HL-60 (cell line): ENCODE measurements around the gene HOXD3.

Source experiments
- CTCF ChIP-seq: IDR thresholded peaks from one replicate; pipeline ENCODE4 v1.5.1; 2011; ENCODE audit warnings: low read length, control low read depth, inconsistent platforms; ENCODE audit not compliant: insufficient read depth
- GABPA ChIP-seq: IDR thresholded peaks from 2 replicates; pipeline ENCODE4 v1.6.1; 2012; ENCODE audit warnings: low read depth
- POLR2AphosphoS5 ChIP-seq: IDR thresholded peaks from 2 replicates; pipeline ENCODE4 v1.6.1; 2012; ENCODE audit warnings: low read depth
- REST ChIP-seq: IDR thresholded peaks from 2 replicates; pipeline ENCODE4 v1.6.1; 2012; ENCODE audit warnings: low read depth; ENCODE audit not compliant: insufficient replicate concordance
- SPI1 ChIP-seq: IDR thresholded peaks from 2 replicates; pipeline ENCODE4 v1.6.1; 2012; ENCODE audit warnings: low read depth, mild to moderate bottlenecking, borderline replicate concordance

- TF ChIP-seq CTCF: no peak
- TF ChIP-seq REST: no peak
- TF ChIP-seq POLR2AphosphoS5: no peak
- no peak for TF ChIP-seq GABPA
- no peak for TF ChIP-seq SPI1
Measured at GRCh38 chr2:176120364-176121189, 36.5 kb upstream of the HOXD3 start.
